DOHH2 (cell line): ENCODE data around the gene PLAC8.

Experiments
- H3F3A ChIP-seq: fragments of 200-600 bp; sonication (generic), shearing (Covaris generic); 2 replicates; pipeline ENCODE4 v1.6.0; 2016; ENCODE audit warnings: antibody characterized with exemption, mild to moderate bottlenecking; ENCODE audit not compliant: control insufficient read depth, insufficient read depth
- H3K27ac ChIP-seq: fragments of 200-600 bp; sonication (generic); 2 replicates; pipeline ENCODE4 v1.5.1; 2014; ENCODE audit warnings: low read depth, mild to moderate bottlenecking, low read length, moderate library complexity
- H3K27me3 ChIP-seq: fragments of 200-600 bp; sonication (generic); 2 replicates; pipeline ENCODE4 v1.6.1; 2014; ENCODE audit warnings: mild to moderate bottlenecking, low read length, mixed read lengths; ENCODE audit not compliant: control insufficient read depth
- H3K36me3 ChIP-seq: fragments of 200-600 bp; sonication (generic); 2 replicates; pipeline ENCODE4 v1.6.1; 2014; ENCODE audit warnings: mild to moderate bottlenecking, low read length, moderate library complexity, mixed read lengths; ENCODE audit not compliant: control insufficient read depth
- H3K4me1 ChIP-seq: fragments of 200-600 bp; sonication (generic); 2 replicates; pipeline ENCODE4 v1.6.1; 2014; ENCODE audit warnings: mild to moderate bottlenecking, low read length, mixed read lengths; ENCODE audit not compliant: control insufficient read depth
- H3K4me2 ChIP-seq: fragments of 200-600 bp; sonication (generic); 2 replicates; pipeline ENCODE4 v1.6.0; 2014; ENCODE audit warnings: mild to moderate bottlenecking, low read length, moderate library complexity
- H3K4me3 ChIP-seq: fragments of 200-600 bp; sonication (generic); 2 replicates; pipeline ENCODE4 v1.5.1; 2014; ENCODE audit warnings: mild to moderate bottlenecking, low read length, mixed read lengths
- H3K79me2 ChIP-seq: fragments of 200-600 bp; sonication (generic); 2 replicates; pipeline ENCODE4 v1.6.1; 2014; ENCODE audit warnings: mild to moderate bottlenecking, low read length, mixed read lengths; ENCODE audit not compliant: control insufficient read depth
- H3K9me2 ChIP-seq: fragments of 200-600 bp; sonication (generic); replicated peaks from 2 replicates; pipeline ENCODE4 v1.6.1; 2014; ENCODE audit warnings: mild to moderate bottlenecking, low read length, mixed read lengths; ENCODE audit not compliant: control insufficient read depth
- H3K9me3 ChIP-seq: fragments of 200-600 bp; sonication (generic); 2 replicates; pipeline ENCODE4 v1.6.1; 2014; ENCODE audit warnings: antibody characterized with exemption, low read length, mixed read lengths; ENCODE audit not compliant: control insufficient read depth, insufficient read depth
- H4K20me1 ChIP-seq: fragments of 200-600 bp; sonication (generic); 2 replicates; pipeline ENCODE4 v1.6.0; 2014; ENCODE audit warnings: low read depth, mild to moderate bottlenecking, antibody characterized with exemption, low read length, moderate library complexity; ENCODE audit not compliant: control insufficient read depth, insufficient read depth
- EZH2phosphoT487 ChIP-seq: fragments of 200-600 bp; sonication (generic); IDR thresholded peaks from 2 replicates; pipeline ENCODE4 v1.6.1; 2017; ENCODE audit warnings: borderline replicate concordance, mild to moderate bottlenecking, antibody characterized with exemption, low read length, moderate library complexity, mixed read lengths
- TF ChIP-seq, protein P1 (sequence below): fragments of 200-600 bp; sonication (generic); IDR thresholded peaks from one replicate; pipeline ENCODE4 v1.5.1; 2014; ENCODE audit warnings: antibody characterized with exemption, mild to moderate bottlenecking, low read depth, low read length; ENCODE audit not compliant: poor library complexity, severe bottlenecking

PLAC8 gene

DNA sequence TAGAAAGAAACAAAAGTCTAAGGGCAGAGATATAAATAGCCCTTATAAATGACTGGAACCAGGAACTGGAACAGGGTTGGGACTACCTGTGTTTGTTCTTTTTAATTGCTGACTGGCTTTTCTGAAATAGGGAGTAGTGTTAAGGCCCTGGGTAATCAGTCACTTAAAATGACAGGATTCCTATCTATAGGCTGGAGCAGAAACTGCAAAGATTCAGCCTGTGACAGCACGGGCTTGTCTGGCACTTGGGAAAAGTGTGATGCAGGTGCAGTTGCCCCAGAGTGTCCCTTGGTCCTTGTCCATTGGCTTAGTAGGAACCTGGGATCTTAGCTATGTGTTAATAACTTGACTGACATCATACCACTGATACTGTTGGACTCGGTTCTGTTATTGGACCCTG is 14.7 kb upstream of the PLAC8 start:
- Histone ChIP-seq H3K9me2 (no peaks in the 10 kb centered on the region), H3K4me3 (no peak overlapping the region), H3K4me1 (peaks cover 13% of the 10 kb centered on the region), H3K79me2 (no peaks in the 10 kb centered on the region), H3K9me3 (no peaks in the 10 kb centered on the region), H3K36me3 (no peaks in the 10 kb centered on the region), H3K27me3 (no peaks in the 10 kb centered on the region), H3F3A (no peaks in the 10 kb centered on the region), H3K27ac (no peak overlapping the region), H3K4me2 (no peak overlapping the region), H4K20me1 (no peaks in the 10 kb centered on the region)
- TF ChIP-seq, protein P1, sequence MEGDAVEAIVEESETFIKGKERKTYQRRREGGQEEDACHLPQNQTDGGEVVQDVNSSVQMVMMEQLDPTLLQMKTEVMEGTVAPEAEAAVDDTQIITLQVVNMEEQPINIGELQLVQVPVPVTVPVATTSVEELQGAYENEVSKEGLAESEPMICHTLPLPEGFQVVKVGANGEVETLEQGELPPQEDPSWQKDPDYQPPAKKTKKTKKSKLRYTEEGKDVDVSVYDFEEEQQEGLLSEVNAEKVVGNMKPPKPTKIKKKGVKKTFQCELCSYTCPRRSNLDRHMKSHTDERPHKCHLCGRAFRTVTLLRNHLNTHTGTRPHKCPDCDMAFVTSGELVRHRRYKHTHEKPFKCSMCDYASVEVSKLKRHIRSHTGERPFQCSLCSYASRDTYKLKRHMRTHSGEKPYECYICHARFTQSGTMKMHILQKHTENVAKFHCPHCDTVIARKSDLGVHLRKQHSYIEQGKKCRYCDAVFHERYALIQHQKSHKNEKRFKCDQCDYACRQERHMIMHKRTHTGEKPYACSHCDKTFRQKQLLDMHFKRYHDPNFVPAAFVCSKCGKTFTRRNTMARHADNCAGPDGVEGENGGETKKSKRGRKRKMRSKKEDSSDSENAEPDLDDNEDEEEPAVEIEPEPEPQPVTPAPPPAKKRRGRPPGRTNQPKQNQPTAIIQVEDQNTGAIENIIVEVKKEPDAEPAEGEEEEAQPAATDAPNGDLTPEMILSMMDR: no peak
- no peak for TF ChIP-seq EZH2phosphoT487

DNA sequence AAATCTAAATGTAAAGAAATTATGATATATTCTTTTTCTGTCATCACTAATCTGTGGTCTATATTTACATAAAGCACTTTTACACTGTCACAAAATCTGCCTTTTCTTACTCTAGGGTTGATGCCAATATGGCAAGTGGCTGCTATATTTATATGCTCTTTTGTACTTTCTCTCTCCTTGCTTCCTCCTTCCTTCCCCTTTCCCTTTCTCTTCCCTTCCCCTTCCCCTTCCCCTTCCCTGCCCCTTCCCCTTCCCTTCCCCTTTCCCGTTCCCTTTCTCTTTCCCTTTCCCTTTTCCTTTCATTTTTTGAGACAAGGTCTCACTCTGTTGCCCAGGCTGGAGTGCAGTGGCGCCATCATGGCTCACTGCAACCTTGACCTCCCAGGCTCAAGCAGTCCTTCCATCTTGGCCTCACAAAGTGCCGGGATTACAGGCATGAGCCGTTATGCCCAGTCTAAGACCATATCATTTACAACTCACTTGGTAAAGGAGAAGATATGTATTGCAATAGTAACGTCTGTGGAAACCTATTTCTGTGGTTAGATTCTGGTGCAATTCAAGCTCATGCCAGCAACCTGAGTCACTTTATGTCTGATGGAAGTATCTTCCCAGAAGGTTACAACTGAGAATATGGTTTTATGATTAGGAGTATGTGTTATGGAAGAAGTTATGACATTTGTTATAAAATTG is 13.9 kb upstream of the PLAC8 start:
- Histone ChIP-seq H3K4me3 (no peak overlapping the region), H3F3A (no peaks in the 10 kb centered on the region), H4K20me1 (no peaks in the 10 kb centered on the region), H3K9me3 (no peaks in the 10 kb centered on the region), H3K79me2 (no peaks in the 10 kb centered on the region), H3K4me1 (peaks cover 13% of the 10 kb centered on the region), H3K27me3 (no peaks in the 10 kb centered on the region), H3K9me2 (no peaks in the 10 kb centered on the region), H3K27ac (no peak overlapping the region), H3K36me3 (no peaks in the 10 kb centered on the region), H3K4me2 (no peak overlapping the region)
- TF ChIP-seq, protein P1: no peak
- TF ChIP-seq EZH2phosphoT487: no peak

DNA sequence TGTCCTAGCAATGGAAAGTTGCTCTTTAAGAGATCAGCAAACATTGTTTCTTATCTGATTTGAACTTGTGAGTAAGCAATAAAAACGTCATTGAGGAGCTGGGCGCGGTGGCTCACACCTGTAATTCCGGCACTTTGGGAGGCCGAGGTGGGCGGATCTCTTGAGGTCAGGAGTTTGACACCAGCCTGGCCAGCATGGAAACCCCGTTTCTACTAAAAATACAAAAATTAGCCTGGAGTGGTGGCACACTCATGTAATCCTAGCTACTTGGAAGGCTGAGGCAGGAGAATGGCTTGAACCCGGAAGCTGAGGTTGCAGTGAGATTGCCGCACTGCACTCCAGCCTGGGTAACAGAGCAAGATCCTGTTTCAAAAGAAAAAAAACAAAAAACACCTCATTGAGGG is 11.2 kb upstream of the PLAC8 start:
- no peak overlapping the region for H3K4me2 ChIP-seq
- H3K4me3 ChIP-seq: no peak overlapping the region
- H3K4me1 ChIP-seq: peaks cover 8% of the 10 kb centered on the region

More for the DNA sequence above, 11.2 kb upstream of the PLAC8 start:
- H3K9me3 ChIP-seq: no peaks in the 10 kb centered on the region
- no peaks in the 10 kb centered on the region for H3K27me3 ChIP-seq
- TF ChIP-seq, protein P1: no peak
- TF ChIP-seq EZH2phosphoT487: no peak
- no peaks in the 10 kb centered on the region for H3K9me2 ChIP-seq
- H3K79me2 ChIP-seq: no peaks in the 10 kb centered on the region
- H3F3A ChIP-seq: no peaks in the 10 kb centered on the region
- H3K36me3 ChIP-seq: no peaks in the 10 kb centered on the region
- no peak overlapping the region for H3K27ac ChIP-seq
- H4K20me1 ChIP-seq: no peaks in the 10 kb centered on the region
